SIG-M5 treated with dmso at 0.1 percent for 504 hours (cell line): ENCODE measurements around the gene DSCAML1.

Source experiments
- DNase-seq: peaks from one replicate; lab custom pipeline; 2025; ENCODE audit not compliant: unreplicated experiment; lab: John Stamatoyannopoulos, UW

The DSCAML1 gene

DNA sequence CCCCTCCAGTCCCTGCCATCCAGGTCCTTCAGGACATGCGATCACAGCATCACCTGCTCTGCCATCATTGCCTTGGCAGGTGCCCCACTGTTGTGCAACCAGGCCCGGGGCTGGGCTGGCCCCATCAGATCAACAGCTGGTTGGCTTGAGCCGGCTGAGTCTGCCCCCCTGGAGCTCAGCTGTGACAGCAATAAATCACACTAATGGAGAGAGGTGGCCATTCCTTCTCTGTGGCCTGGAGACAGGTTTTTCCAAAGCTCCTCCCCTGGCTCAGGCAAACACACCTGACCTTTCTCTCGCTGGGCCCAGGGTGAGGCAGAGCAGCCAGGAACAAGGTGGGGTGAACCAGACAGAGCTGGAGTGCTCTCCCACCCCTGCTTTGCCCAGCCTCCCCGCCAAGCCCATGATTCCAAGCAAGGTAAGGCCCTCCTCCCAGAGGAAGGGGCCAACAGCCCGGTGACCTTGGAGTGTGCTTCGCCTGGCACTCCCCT lies 36.4 kb upstream of the DSCAML1 start:
- peak; percentile 54 for DNase-seq

DNA sequence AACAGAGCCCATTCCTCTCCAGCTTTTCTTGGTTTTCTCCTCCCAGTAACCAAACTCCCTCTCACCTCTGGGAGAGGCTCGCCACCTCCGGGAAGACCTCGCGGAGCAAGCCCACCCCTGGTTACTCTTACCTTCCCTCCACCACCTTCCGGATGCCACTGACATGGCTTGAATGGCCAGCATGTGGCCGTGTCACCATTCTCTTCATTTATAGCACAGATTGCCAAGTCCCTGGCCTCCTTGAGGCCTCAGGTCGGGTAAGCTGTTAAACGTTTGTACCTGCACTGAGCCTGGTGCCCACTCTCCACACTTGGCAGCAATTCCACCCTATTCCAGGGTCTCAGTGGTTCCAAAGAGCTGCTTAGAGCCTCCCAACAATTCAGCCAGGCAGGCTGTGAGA lies 35.5 kb upstream of the DSCAML1 start:
- DNase-seq: no peak

DNA sequence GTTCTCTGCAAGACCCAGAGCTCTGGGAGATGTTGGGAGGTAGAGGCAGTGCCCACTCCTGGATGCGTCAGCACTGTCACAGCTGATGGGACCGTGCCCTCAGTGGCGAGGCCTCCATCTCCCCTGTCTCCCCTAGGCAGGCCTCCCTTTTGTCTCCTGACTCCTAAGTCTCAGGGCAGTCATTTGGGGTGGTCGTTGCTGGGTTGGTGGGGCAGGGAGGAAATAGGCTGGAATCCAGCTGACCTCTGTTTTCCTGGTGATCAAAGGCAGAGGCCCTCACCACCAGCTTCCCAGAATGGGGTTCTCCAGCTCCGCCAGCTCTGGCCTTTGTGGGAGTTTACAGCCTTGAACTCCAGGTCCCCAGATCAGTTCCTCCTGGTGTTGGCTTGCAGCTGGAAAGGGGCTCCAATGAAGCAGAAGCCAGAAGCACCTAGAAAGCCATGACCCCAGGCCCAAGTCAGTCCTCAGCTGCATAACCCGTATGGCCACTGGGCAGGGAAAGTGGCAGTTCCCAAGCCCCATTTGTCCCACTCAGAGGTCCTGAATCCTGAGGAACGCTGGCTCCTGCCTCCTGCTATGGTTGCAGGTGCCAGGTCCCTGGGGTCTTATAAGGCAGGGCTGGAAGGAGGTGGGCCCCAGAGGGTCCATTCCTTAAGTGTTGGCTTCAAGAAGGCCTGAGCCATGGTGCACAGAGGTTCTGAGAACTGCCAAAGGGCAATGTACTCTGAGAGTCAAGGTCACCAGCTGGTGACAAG lies 34.8 kb upstream of the DSCAML1 start:
- no peak for DNase-seq

DNA sequence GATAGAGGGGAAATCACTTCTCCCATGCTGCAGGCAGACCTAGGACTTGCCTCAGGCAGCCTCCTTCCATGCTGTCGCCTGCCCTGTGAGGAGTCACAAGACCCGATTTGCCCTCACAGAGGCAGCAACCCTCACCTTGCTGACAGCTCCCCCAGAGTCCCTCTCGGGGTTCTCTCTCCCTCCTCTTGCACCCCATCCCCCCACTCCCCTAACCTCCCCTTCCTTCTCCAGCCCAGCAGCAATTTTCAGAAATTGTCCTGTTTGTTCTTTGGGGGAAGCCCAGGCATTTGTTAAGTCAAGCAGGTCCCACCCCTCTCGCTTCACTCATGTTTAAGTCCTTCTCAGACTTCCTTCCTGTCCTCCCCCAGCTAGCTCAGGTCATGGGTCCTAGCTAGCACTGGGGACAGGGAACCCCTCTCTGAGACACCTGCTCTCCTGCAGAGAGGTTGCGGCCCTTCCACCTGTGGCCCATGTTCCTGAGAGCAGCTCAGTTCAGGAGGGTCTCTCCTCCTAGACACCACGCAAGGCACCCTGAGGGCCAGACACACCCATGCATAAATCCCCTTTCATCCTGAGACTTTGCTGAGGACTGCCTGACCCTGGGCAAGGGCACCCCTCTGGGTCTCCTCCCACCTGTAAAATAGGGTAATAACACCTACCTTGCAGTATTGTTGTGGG lies 33.8 kb upstream of the DSCAML1 start:
- DNase-seq: no peak

DNA sequence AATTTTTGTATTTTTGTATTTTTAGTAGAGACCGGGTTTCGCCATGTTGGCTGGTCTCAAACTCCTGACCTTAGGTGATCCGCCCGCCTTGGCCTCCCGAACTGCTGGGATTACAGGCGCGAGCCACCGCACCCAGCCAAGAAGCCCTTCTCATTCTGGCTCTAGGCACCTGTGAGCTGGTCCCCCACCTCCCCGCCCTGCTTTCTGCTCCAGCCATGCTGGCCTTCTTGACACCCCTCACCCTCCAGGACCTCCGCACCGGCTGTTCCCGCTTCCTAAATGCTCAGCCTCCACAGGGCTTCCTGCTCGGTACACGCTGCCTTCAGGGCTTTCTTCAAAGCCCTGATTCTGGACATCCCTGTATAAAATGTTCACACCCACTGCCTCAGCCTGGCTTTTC lies 33.1 kb upstream of the DSCAML1 start:
- no peak for DNase-seq

DNA sequence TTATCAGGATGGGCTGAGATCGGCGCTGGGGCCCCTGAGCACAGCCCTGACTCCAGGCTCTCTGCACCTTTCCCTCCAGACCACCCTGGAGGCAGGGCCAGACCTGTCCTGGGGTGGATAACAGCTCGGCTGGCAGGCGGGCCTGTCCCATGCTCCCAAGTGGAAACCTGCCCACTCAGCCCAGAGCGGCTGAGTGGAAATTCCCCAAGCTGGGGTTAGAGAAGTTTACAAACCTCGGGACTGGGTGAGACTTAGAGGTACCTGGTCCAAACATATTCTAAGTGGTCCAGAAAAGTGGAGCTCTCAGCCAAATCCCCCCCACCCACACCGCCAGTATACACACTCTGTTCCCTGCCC lies 32.3 kb upstream of the DSCAML1 start:
- no peak for DNase-seq

DNA sequence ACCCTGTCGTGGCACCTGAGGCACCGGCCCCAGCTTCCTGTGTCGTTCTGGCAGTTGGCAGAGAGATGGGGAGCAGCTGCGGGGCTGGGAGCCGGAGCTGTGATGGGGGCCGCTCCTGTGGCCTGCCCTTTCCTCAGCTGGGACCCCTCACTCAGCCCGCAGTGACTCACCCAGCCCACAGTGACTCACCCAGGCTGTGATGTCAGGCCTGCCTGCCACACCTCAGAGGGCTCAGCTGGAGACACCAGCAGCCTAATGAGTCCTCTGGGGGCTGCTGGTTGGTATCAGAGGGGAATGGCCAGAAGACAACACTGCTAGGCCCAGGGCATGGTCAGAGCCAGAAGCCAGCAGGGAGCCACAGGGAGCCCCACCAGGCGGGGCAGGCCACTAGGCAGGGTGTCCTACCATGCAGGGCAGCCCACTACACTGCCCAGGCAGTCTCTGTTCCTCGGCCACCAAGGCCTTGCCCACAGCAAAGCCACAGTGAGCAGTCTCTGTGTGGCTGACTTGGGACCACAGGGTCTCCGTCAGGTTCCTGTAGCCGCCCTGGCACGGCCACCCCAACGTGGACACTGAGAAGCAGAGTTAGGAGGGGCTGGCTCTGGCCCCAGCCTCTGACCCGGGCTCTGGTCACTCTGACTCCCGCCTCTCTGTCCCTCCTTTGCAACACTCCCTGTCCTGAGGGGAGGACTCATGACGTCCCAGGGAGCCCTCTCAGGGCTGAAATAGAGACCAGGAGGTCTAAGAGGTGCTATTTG lies 31.8 kb upstream of the DSCAML1 start:
- peak; percentile 52 for DNase-seq

DNA sequence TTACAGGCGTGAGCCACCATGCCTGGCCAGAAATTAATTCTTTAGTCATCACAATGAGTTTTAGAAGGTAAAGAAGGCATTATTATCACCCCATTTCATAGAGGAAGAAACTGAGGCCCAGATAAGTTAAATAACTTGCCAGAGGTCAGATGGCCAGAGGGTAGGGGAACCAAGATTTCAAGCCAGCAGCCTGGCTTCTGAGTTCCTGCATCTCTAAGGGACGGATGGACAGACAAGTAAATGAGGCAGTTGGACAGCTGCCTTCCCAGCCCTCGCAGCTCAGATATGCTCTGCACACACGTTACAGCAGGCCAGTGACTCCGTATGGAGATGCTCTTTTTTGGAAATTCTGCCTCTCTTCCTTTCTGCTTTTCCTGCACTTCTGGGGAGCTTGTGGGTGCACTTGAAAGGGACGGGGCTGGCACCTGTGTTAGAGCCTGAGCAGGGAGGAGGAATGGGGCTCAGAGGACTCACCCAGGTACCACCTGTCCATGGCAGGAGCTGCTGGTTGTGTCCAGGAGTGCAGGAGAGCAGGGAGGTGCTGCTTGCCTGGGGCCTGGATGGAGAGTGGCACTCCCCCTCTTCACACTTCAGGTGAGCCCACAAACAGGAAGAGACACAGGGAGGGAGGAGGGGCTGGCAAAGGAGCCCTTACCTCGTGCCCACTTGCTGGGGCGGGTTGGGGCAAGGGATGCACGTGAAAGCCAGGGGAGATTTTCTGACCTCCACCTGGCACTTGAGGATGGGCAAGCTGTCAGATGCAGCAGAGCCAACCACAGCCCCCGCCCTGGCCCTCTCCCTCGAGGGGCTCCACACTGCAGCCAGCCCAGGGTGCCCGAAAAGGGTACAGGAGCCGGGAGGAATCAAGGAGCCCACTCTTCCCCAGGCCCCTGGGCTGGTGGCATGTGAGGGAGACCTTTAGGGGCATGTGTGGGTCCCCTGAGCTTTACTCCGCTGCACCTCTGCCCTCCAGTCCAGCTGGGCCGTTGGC lies 30.8 kb upstream of the DSCAML1 start:
- no peak for DNase-seq

DNA sequence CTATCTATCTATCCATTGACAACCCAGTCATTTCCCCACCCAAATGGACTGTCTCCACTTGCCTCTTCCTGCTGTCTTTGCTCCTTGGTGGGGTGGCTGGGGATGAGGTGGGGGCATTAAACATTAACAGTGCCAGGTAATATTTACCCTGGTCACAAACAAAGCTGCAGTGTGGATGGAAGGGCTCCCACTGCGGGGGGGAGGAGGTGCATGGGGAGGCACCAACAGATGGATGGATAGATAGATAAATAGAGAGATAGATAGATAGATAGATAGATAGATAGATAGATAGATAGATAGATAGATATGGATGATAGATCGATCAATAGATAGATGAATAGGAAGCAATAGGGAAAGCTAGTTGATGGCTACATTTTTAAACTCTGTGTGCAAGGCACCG lies 29.8 kb upstream of the DSCAML1 start:
- no peak for DNase-seq

DNA sequence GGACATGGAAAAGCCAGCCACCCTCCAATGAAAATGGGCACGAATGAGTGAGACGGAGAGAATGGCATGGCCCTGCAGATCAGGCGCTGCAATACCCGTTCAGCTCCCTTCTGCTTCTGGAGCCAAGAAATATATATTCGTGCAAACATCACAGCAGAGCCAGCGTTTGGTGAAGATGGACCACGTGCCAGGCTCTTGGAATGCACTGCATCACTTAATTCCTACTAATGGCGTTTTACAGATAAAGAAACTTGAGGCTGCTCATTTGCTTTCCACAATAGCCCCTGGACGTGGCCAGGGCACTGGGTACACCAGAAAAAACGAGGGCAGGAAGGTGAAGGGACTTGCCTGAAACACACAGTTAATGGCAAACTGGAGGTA lies 29.2 kb upstream of the DSCAML1 start:
- no peak for DNase-seq

DNA sequence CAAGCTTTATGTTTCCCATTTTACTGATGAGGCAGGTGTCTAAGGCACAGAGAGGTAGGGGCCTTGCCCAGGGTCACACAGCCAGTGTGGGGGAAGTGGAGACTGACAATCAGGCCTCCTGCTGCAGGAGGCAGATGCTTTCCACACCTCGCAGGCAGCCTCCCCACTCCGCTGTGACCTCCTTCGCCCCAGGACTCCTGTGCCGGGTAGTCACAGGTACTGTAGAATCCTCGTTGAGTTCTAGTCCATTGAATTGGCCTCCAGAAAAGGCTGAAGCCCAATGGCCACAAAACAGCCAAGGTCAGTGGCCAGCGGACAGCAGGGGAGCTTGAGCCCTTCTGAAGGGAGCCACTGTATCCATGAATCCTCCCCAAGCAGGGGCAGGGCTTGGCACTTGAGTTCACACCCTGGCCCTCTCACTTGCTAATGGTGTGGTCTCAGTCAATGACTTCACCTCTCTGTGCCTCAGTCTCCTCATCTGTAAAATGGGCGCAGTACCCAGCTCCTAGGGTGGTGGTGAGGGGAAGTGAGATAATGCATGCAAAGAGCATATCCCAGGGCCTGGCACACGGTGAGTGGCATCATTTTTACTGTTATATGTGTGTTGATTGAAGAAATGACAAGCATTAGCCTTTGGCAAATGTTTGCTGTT lies 28.6 kb upstream of the DSCAML1 start:
- DNase-seq: no peak

DNA sequence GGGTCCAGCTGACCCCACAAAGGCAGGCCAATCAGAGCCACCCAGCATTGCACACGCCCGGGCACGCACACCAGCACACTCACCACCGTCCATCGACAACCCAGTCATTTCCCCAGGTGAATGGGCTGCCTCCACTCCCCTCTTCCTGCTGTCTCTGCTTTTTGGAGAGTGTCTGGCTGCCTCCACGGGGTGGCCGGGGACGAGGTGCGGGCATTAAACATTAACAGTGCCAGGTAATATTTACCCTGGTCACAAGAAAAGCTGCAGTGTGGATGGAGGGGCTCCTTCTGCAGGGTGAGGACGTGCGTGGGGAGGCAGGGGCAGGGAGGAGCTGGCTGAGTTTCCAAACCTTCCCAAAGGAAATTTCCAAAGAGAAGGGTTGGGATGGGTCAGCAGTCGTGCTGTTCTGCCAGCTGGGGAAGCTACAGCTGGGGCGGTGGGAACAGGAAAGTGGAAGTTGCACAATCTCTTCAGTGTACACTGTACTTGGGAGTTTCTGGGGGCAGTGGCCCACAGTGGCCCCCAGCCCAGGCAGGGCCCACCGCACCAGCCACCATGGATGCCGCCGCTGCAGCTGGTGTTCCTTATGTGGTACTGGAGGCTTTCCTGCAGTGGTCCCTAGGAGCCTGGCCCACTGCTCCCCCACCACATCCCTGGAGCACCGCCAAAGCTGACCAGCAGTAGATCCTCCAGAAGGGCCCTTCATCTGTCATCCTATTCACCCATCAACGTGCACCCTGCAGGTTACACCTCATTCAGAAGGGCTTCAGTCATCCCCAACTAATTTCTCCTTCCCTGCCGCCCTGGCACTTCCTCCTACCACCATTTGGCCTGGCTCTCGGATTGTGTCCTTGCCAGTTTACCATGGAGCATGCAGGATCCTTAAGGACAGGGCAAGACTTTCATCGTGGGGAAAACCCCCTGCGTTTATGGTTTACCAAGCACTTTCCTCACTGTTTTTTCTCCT lies 27.8 kb upstream of the DSCAML1 start, which contains the start of gene FXYD2:
FXYD2 (minus strand) TSS at position 174 of the 967 bp plus-strand sequence; CDS start at position 108, 66 bp downstream.
- DNase-seq: no peak

DNA sequence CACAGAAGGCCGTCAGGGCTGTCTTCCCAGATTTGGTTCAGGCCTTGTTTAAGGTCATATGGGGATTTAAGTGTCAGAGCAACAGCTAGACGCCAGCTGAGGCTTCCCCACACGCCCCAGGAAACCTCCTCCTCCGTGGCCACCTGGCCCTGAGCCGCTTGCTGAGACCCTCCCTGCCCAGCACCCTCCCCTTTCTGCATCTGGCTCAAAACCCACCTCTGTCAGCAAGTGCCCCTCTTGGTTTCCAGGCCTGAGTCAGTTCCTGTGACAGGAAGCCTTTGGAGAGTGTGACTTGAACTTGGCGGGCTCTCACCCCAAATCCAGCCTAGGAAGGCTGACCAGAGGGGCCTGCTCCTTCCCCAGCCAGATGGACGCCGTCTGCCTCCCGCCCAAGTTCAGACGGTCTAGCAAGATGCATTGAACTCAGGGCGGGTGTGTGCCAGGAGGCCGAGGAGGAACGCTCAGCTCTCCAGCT lies 27.0 kb upstream of the DSCAML1 start:
- no peak for DNase-seq

DNA sequence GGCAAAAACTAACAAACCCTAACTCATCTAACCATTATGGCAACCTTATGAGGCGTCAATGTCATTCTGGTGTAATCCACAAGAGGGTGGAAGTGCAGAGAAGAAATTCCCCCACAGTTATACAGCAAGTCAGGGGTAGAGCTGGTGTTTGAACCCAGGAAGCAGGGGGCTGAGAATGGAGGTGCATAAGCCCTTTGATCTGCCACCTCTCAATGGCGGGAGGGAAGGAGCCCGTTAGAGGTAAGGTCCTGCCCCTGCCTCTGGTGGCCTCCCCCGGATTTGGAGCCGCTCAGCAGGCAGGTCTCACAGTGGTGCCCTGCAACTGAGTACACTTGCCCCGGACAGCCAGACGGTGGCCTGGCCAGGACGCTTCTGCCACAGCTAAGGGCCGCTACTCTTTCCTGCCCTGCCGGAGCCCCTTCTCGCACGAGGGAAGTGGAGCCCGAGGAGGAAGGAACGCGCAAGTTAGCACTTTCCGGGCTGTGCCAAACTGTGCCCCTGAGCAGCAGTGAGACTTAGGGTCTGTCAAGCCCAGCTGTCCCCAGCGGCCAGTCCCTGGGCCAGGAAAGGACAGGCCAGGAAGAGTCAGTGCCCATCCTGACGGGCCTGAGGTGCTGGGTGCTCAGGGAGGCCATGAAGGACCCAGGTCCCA lies 26.4 kb upstream of the DSCAML1 start:
- peak; percentile 37 for DNase-seq

DNA sequence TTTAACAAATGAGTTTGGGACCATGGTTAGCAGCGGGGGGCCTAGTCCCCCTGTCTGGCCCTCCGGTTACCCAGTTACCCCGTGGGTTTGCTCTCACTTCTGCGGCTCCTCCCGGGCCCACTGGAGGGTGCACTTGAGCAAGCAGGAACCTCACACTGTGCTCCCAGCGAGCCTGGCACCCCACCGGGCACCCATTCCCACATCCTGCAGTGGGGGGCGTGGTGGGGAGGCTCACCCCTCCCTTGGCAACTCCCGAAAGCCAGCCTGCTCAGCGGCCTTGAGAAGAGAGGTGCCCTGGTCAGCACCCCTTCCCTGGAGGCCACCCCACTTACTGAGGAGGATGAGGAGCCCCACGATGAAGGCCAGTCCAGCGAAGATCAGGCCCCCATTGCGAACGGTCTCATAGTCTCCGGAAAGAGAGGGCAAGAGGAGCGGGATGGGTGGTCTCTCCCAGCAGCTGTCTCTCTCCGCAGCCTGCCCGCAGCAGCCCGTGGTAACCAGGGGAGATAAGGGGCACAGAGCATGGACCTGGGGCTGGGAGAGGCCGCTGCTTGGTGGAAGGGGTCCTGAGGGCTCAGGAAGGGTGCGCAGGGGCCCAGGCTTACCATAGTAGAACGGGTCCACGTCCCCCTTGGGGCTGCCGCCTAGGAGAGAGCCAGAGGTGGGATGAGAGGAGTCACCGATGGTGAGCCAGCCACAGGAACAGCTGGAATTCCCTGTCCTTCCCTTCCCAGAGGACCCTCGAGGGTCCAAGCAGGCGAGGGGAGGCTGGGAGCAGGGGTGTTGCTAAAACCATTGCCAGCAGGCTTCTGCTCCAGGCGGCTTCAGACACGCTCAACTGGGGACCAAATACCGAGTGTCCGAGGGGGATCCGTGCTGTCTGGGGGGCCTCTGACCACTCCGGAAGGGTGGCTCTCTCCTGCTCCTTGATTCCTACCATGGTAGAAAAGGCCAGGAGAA lies 25.3 kb upstream of the DSCAML1 start:
- no peak for DNase-seq

DNA sequence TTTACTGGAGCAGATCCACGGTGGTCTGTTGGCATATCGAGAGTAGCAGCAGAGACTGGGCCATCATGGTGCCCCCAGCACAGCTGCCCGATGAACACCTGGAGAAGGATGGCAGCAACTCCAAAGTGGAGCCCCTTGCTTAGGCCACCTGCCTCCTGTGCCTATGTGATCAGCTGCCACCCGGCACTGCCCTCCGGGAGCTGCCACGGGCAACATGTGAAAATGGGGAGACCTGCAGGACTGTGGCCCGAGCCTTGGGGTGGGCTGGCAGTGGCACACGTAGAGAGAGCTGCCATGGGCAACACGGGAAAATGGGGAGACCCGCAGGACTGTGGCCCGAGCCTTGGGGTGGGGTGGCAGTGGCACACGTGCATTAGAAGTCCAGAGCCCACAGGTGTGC lies 24.4 kb upstream of the DSCAML1 start:
- DNase-seq: no peak

DNA sequence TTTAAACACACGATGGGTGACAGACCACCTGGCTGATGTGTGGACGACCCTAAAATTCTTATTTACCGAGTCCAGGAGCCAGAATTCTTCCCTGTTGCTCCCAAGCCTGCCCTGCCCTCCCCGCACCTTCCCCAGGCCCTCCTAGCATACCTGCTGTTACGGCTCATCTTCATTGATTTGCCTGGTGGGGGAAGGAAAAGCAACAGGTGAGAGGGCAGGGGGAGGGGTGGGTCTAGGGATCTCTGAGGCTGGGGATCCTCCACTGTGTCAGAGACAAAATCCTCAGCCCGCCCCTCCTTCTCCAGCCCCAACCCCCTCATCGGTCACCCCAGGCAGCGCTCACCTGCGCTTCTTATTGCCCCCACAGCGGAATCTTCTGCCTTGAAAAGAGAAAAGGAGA lies 23.5 kb upstream of the DSCAML1 start:
- no peak for DNase-seq
